ENCODE results near the gene SKAP2.

SKAP2 gene

DNA sequence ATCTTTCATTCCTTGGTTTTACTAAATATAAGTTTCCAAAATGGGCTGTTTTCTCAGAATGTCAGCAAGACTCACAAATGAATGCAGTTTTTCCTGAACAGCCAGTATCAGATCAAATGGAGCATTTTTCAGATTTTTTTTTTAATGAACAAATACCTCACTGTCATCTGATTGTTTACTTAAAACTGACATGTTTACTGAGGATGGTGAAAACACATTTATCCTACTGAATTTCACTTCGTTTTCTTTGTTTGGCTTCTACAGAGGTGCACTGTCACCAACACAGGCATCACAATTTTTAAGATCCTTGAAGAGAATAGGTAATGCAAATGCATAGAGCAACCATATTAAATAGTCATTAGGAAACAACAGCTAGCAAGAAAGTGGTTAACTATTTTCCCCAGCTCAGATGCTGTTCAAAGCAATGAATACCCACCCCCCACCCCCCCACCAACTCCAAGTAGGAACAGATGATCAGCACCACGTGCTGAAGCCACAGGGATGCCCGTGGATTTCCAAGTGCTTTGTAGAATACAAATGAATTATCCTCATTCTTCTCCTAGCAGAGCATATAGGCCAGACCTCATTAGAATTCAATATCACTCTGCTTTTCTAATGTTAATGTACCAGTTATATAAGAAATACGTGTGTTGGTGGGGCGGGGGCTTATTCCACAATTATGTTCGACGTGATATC lies 205.9 kb downstream of the SKAP2 start:
- no peak for DNase-seq

GRCh38 chr7:26657686-26658388 lies 206.6 kb downstream of the SKAP2 start:
- no peak for DNase-seq

DNA sequence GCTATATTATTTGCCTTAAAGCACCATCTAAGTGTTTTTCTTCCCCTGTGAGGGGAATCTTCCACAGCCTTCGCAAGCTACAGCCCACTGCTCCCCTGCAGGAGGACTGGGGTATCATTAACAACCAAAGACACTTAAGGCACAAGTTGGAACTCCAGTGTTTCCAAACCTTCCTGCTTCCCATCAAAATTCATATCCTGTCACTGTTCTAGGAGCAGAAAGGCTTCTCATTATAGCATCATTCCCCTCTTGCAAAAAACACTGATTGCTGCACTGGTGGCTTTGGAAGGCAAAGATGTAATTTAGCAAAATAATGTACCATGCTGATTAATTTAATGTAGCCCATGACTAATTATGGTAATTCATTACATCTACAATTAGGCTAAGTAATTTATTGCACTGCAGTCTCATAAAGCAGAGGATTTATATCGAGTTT lies 207.2 kb downstream of the SKAP2 start:
- DNase-seq: no peak

- no peak for DNase-seq
These were observed 207.7 kb downstream of the SKAP2 start for GRCh38 chr7:26656735-26657134.

GRCh38 chr7:26655781-26656180 lies 208.6 kb downstream of the SKAP2 start:
- DNase-seq: no peak

DNA sequence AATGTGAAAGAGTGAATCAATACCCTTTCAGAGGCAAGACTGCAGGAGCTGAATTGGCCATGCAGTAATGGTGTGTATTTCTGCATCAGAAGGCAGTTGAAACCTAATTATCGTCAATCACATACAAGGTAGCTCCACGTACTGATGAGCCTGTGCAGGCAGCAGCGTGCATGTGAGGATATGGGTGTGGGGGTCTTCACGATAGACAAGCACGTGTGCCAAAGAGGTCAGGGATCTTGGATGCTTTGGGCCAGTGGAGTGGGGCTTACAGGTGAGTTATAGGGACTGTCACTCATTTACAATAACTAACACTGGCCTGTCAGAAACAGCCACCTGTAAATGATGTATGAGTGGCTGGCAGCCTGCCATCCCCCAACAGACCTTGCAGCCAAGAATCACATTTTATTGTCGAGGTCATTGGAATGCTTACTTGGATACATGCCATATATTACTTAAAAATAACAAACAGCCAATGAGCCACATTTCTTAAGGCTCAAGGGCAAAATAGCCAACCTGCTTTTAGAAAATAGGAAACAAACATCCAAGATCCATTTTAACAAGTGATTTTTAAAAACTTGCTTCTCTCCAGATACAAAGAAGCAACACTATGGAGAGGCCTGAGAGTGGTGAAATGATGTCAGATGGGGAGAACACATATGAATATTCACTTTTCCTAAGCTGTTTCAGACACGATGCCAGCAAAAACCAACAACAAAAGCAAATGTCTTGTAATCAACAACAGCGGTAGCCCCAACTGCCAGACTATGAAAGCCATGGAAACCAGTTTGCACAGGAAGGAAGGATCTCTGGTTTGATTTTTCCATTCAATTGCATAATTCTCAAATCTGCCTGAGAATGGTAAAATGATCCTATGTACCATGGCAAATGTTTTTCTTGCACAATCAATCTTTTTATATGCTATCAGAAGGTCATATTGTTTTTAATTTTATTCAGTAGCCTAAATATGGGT lies 210.7 kb downstream of the SKAP2 start:
- DNase-seq: peak; percentile 90

GRCh38 chr7:26652401-26653100 lies 211.8 kb downstream of the SKAP2 start:
- no peak for DNase-seq

DNA sequence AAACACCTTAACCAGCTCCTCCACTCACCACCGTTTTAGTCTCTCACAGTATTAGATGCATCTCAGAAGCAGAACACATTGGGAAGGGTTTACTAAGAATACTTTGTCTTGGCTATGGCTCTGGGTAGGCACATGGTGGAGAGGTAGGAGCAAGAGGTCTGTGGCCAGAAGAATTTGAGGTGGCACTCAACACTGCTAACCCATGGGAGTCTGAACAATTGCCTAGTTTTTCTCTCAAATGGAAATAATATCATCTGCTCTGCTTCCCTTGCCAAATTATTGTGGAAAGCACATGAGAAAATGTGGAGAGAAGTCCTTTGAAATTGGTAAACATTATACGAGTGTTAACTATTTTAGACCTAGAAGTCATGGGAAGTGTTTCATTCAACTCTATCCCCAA lies 214.3 kb downstream of the SKAP2 start:
- no peak for DNase-seq

DNA sequence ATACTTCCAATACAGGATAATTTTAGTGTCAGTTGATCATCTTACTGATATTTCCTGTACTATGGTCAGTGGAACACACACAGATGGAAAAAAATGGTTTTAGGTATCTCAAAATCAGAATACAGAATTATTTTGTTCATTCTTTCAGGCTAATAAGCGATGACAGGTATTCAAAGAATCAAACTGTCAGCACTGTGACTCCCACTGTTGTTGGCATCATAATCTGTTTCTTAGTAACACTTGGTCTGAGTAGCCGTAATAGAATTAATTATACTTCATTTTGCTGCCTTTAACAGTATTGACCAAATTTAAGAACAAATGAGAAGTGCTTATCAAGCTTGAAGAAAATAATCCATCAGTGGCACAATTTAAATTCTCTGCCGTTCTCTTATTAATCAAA lies 215.0 kb downstream of the SKAP2 start:
- no peak for DNase-seq

DNA sequence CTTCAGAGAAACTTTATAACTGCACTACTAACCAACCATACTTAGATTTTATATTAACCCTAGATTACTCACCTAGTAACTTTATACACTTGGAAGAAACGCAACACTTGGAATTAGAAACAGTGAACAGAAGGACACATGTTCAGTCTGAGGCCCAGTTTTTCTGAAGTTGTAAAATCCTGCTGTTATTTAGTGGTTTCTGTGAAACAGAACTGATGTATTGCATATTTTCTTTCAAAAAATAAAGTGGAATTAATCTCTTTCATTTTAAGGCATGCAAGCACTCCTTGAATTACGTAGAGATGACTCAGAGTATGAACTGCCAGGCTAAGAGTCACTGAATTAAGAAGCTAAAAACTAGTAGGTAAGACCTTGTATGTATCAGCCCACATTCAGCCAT lies 215.8 kb downstream of the SKAP2 start:
- DNase-seq: no peak

DNA sequence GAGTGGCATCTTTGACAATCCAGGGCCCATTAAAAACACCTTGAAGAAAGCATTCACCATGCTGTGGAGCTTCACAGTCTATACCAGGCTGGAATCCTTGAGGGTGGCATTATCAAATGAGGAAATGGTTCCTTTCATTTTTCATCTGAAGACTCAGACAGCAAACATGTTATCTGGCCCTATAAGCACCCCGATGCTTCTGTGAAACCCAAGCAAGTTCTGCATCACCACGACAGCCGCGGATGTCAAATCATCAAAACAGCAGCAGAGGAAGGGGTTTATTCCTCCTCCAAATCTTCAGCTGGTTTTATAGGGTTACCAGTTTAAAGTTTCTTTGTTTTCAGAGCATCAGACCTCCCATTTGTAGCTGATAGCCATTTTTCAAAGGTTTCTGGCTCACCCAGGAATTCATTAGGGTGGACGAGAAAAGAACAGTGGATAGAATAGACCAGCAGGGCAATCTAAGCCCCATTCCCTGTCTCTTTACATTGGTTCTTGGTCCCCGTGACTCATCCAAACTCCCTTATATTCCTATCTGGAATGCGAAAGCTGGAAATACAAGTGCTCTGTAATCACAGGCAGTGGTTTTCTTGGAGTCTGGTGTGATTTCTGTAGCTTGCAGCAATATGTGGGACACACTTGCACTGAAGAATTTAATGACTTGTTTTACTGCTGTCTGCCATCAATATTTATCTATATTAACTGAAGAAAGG lies 217.9 kb downstream of the SKAP2 start:
- DNase-seq: no peak

GRCh38 chr7:26645121-26645520 lies 219.3 kb downstream of the SKAP2 start:
- no peak for DNase-seq

DNA sequence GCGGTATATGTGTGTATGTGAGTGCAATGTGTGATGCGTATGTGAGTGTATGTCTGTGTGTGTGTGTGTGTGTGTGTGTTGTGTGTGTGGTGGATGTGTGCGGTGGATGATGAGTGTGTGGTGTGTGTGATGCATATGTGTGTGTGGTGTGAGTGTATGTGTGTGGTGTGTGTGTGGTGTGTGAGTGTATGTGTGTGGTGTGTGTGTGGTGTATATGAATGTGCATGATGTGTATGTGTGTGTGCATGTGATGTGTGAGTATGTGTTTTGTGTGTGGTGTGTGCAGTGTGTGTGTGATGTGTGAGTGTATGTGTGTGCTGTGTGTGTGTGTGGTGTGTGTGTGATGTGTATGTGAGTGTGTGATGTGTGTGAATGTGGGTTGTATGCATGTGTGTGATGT lies 222.0 kb downstream of the SKAP2 start:
- no peak for DNase-seq

DNA sequence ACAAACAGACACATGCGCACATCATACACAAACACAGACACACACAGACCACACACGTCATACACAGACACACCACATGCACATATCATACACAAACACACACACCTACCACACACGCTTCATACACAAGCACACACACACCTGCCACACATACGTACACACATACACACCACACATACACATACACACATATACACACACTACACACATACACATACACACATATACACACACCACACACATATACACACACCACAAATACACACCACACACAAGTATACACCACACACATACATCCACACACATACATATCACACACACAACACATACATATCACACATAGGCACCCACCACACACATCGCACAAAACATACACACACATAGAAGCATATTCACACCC lies 224.7 kb downstream of the SKAP2 start:
- DNase-seq: no peak

DNA sequence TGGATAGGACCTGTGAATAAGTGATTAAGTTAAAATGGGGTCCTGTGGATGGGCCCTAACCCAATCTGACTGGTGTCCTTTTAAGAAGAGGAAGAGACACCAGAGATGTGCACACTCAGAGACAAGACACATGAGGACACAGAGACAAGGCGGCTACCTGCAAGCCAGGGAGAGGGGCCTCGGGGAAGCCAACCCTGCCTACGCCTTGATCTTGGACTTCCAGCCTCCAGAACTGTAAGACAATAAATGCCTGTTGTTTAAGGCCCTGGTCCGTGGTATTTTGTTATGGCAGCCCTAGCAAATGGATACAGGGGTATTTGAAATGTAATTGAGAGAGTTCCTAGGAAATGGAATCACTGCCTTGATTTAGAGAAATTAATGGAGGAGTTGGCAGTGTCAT lies 225.3 kb downstream of the SKAP2 start:
- DNase-seq: no peak

- DNase-seq: no peak
These were observed 226.2 kb downstream of the SKAP2 start for GRCh38 chr7:26638140-26638539.

GRCh38 chr7:26637610-26638009 lies 226.8 kb downstream of the SKAP2 start:
- no peak for DNase-seq

DNA sequence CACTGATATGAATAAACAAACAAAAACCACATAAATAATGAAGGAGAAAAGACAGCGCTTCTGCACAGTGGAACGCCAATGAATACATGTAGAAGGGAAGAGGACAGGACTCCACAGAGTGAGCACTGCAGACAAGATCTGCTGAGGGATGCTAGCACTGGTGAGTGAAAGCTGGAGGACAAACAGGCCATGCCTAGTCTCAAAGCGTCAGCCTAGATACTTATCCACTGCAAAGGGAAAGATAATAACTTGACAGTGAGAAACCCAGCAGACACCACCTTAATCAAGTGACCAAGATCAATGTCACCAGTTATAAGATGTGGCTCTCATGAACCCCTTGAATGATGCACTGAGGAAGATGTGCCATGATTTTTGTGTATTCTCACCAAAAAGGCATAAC lies 227.6 kb downstream of the SKAP2 start:
- no peak for DNase-seq

DNA sequence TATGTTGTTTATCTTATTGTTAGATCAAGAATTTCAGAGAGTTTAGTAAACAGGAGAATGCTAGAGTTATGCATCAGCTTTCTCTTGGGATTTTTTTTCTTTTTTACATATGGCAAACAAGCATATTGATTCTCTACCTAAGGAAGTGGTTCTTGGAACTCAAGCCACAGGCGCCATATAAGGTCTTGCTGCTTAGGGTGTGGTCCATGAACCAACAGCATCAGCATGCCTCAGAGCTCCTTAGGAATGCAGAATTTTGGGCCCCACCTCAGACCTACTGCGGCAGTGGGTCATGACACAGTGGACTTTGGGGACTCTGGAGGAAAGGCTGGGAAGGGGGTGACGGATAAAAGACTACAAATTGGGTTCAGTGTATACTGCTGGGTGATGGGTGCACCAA lies 230.8 kb downstream of the SKAP2 start:
- no peak for DNase-seq

GRCh38 chr7:26631601-26632000 lies 232.8 kb downstream of the SKAP2 start:
- DNase-seq: no peak

- DNase-seq: no peak
These were observed 233.3 kb downstream of the SKAP2 start for GRCh38 chr7:26630941-26631580.

GRCh38 chr7:26630361-26630760 lies 234.0 kb downstream of the SKAP2 start:
- DNase-seq: no peak
